Activated naive CD8-positive, alpha-beta T cell treated with anti-CD3 and anti-CD28 coated beads, Interleukin-2, amount 50 U/mL, for 16 hours (primary cell): ENCODE measurements around the gene HEATR5B.
"Not testable (repeated sequence)": the region's sequence is repeated elsewhere in the genome, so short reads cannot be mapped to it uniquely, and the experiment has no call there.

Experiments
- DNase-seq: peaks from one replicate; pipeline ENCODE4 v3.0.0-alpha.2; 2020; ENCODE audit warnings: low read depth, low spot score

Gene HEATR5B

DNA sequence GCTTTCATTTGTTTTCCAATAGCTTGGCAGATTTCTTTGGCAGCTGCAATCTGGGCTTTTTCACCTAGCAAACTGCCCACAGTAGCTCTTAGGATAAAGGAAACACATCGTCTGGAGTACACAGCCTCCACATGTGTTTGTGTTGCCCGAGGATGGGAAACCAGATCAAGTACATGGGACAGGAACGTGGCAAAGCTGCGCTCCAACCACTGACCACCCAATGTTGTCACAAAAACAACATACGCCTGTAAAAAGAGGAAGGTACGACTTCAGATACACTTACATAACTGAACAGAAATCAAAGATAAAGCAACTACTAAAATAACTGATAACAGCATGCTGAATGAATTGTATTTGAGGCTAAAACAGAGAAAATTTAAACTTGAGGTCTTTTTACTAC lies 15.5 kb downstream of the HEATR5B start:
- no peak for DNase-seq

DNA sequence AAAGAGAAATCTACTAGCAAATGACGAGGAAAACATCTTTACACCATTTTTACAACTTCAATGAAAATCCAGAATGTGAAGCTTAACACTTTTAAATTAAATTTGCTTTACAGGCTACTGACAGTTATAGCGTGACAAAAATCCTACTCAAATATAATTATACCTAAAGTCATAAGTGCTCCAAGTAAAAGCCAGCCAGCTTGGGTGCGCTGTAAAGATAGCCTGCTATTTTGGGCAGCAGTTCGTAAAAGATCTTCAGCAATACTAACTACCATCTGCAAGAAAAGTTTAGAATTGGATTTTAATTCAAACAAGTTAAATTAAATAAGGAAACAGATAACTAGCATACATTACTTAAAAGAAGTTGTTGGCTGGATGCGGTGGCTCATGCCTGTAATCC lies 22.4 kb downstream of the HEATR5B start:
- DNase-seq = no peak

DNA sequence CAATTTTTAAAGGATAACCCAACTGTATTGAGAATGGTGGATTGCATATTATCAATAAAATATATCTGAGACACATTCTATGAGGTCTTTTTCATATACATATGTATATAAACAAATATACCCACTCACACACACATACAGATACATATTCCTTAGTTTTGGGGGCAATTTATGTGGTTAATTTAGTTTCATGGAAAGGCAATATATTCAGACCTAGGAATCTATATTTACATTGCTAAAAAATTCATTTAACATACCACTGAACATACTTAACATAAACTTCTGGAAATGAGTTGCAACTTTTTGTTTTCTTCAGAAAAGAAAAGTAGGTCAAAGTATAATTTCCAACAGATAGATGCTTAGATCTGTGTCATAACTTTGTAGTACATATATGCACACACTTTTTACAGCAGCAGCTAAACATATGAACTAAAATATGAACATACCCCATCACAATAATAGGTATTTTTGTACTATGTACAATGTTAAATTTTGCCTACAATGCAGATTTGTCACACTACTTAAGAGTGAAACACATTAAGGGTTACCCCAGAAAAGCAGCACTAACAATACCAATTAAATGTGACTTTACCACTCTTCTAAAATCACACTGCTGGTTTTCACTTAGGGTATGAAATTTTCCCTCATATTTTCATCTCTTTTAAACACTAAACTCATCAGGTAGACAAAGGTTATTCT lies 23.0 kb downstream of the HEATR5B start:
- DNase-seq = no peak

DNA sequence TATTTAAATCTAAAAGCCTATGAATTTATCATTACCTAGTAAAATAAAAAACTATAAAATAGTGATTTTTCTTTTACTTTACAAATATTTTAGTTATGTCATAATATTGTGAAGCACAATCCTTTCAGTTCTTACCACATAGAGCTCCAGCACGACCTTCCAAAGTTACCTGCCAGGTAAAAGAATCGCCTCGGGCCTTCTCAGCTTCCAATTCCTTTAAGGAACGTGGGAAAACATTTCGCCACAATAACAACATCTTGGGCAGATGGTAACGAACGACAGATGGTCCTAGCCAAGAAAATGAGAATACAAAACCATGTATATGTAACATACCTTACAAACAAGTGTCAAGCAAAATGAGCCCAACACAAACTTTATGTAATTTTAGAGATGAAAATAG lies 23.7 kb downstream of the HEATR5B start:
- no peak for DNase-seq

DNA sequence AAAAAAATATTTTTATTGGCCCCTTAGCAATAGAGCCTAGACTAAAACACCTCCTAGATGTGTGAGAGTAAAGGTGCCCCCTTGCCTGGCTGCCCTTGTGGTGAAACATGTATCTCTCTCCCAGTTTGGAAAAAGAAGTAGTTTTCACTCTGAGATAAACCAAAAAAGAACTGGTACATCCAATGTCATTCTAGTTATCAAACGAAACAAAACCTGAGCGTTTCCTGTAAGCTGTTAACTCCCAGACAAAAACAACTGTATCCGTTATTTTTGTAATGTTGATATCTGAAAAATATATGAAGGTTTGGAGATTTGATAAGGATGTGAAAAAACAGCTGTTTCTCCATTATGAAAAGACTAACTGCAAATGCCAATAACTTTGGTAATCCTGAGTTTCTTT lies 24.3 kb downstream of the HEATR5B start:
- no peak for DNase-seq

DNA sequence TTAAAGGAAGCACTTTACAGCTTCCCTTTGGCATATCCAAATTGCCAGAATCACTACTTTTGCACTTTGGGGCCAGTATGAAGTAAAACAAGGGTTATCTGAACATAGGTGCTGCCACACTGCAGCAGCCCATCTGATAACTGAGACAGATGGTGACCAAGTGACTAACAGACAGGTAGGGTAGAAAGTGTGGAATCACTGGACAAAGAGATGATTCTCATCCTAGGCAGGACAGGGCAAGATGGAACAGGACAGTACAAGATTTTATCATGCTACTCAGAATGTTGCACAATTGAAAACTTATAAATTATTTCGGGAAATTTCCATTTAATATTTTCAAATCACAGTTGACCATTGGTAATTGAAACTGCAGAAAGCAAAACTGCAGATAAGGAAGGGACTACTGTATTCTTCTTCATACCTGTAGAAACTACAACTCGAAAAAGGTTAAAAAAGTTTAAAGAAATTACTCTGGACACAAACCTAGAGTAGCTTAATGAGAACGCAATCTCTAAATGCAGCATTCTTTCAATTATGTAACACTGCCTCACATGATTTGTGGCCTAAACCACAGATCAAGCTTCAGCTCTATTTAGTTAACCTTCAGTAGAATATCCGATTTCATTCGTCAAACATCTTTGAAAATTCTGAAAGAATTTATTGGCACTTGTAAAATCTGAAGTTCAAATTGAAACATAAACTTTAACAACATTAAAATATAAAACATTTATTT lies 31.4 kb downstream of the HEATR5B start:
- no peak for DNase-seq

DNA sequence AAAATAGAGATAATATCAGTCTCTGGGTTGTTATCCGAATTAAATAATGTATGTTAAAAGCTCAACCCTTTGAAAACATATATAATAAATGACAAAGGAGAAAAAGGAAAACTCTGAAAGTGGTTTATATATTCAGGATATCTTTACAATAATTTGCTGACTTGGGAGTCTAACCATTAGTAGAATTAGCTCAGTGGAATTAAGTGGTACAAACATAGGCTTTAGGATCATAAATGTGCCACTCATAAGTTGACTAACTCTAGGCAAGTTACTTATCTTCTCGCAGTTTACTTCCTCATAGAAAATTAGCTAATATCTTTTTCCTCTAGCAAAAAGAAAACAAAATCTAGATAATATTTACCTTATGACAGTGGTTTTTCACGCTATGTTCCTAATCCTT lies 44.6 kb downstream of the HEATR5B start:
- no peak for DNase-seq

DNA sequence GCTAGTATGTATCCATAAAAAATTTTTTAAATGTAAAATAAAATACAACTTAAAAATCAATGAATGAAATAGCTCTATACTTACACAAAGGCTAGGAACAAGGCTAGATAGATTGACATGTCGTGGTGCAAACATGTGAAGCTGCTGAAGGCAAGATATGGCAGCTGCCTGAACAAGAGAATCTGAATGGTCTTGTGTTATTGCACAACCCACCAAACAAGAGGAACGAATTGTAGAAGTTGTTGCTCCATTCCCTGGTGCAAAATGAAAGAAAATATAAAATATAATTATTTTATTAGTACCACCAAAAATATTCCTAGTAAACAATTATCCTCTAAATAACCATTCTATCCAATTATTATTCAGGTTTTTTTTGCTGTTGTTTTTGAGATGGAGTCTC lies 46.4 kb downstream of the HEATR5B start:
- DNase-seq = no peak

DNA sequence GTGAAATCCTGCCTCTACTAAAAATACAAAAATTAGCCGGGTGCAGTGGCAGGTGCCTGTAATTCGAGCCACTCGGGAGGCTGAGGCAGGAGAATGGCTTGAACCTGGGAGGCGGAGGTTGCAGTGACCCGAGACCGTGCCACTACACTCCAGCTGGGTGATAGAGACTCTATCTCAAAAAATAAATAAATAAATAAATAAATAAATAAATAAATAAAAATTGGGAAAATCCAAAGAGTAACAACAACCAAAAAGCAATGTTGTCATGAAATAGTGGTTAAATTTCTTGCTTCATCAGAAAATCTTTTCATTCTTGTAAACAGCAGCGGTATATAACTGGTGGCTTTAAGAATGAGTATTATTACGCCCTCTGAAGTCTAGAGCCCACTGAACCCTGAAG lies 54.4 kb downstream of the HEATR5B start:
- no peak for DNase-seq

DNA sequence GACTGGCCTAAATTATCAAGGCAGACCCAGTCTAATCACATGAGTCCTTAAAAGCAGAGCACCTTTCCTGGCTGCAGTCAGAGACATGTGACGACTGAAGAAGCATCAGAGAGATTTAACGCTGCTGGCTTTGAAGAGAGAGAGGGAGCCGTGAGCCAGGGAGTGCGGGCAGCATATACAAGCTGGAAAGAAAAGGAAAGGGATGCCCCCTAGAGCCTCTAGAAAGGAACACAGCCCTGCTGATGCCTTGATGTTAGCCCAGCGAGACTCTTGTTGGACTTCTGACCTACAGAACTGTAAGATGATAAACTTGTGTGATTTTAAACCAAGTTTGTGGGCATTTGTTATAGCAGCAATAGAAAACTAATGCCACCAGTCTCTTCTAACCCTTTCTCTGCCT lies 58.1 kb downstream of the HEATR5B start:
- no peak for DNase-seq

DNA sequence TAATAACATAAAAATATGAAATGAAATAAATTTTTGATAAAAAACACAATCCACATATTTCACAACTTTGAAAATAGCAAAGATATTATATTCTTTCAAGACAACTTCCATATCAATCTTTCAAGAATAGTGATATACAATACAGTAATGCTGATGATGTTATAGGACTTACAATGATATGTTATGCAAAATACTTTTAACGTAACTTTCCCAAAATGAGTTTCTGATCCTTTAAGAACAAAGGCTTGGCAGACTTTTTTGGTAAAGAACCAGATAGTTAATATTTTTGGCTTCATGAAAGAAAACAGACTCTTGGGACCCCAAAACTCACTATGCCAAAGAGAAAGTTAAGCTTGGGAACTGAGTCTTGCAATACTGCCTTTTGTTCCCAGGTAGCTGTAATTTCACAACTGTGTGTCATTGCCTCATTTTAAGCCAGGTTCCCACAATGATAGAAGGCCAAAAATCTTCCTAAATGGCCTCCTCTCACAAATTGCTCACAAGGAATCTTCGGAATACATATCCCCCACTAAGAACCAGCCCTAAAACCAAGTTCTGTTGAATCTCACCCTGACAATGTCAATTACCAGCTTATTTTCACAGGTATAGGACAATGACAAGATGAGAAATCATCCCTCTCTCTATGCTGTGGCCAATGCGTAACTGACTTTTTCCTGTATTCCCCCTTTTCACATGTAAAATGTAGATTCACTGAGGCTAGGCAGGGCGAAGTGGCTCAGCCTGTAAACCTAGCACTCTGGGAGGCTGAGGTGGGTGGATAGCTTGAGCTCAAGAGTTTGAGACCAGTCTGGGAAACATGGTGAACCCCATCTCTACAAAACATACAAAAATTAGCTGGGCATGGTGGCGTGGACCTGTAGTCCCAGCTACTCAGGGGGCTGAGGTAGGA lies 63.0 kb downstream of the HEATR5B start:
- no peak for DNase-seq

DNA sequence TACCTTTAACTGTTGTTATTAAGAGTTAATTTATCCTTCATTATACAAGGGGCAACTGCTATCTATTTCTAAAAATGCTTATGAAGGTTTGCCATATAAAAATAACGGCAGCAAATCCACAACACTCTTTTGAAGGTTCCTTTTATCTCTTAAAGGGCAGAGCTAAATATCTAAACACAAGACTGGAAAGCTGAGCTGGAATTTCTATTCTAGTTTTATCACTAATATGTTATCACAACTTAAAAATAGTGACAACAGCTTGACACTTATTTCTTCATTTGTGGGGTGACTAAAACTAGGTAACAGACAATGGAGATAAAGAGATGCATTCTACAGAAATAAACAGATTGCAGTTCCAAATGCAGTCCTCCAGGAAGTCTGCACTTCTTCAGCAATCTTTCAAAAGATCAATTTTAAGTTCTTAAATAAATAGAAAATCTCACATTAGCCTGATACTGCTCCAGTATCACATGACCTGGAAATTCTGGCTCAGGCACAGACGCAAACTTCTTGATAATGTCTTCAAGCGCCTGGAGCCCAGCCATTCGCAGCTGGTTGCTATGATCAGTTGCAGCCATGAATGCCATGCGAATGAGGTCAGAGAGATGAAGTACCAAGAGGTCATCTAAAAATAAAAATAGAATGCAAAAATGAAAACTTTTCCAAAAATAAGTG lies 63.8 kb downstream of the HEATR5B start:
- DNase-seq = no peak

DNA sequence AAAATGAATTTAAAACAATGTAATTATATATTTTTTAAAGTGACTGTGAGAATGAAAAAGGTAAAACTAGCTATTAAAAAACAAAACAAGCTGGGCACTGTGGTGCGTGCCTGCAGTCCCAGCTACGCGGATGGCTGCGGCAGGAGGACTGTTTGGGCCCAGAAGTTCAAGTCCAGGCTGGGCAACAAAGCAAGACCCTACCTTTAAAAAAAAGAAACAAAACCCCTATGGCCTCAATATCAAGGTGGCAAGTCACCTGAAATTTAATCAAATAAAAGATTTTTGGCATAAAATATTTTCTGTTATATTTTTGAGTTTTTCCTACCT lies 70.9 kb downstream of the HEATR5B start:
- no peak for DNase-seq

DNA sequence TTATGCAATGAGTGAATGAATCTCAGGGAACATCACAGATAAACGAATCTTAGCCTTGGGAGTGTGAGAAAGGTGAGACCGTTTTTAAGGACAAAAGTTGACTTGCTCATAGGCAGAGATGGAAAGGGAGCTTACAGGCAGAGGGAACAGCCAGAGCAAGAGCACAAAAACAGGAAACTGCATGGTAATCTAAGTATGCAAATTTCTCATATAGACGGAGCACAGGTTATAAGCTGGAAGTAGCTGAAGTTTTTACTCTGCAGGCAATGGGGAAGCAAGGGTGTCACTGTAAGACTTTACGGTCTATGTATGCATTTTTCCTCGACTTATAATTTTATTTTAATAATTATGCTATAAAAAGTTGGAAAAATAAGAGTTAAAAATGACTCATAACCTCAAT lies 73.0 kb downstream of the HEATR5B start:
- no peak for DNase-seq

DNA sequence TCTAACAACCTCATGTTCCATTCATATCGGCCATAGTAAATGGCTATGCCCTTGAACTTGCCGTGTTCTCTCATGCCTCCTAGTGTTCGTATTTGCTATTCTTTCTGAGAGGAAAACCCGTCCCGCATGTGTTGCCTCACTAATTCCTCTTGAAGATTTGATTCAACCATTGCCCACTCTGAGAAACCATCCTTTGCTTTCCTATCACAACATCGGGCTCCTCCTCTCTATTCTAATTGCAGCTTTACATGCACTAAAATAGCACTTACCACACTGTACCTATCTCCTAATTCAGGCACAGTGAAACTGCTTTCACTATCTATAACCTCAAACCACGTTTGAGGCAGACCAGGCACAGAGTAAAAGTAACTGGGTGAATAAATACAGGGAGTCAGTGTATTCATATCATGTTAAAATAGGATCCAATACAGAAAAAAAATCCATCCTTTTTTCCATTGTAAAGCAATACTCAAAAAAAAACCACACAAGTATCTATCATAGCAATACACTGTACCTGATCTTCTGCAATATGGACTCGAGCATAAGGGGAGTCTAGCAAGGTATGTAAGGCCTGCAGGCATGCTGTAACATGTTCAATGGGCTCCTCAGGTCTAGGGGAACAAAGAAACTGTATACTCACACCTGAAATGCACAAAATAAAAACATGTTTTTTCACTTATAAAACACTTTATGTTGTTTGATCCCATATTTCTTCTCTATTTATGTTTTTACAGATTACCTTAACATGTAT lies 78.9 kb downstream of the HEATR5B start:
- no peak for DNase-seq

DNA sequence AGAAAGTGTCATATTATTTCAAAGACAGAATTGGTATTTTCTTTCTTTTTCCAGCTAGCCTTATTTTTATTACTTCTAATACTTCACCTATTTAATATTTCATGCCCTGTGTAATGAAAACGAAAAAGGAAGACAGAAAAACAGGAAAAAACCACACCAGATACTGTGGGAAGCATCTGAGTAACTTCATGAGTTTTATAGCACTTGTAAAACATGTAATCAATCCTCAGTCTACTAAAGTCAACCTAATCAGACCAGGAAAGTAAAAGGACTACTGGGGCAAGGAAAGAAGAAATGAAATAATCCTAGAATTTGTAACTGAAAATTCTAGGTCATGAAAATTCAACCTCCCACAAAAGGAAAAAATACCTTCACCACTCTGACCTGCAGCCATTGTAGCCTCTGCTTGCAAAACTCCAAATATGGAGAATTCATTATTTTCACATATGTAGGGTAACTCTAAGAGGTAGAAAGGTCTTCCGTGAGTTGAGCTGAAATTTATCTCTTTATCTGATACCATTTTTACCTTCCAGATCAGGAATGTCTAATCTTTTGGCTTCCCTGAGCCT lies 83.1 kb downstream of the HEATR5B start:
- no peak for DNase-seq

DNA sequence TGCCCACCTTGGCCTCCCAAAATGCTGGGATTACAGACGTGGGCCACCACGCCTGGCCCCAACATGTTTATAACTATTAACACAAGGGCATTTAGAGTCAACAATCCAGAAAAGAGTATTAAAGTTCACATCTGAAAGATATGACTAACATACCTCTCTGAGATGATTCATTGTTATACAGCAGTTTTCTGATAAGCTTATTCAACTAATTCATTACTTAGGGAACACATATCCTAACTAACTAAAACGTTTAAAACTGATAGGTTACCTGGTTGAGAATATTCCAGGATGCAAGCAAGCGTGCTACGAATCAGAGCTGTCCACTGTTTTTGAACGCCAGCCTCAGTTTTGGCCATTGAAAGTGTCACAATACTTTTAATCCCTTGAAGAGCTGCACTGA lies 83.9 kb downstream of the HEATR5B start:
- no peak for DNase-seq

DNA sequence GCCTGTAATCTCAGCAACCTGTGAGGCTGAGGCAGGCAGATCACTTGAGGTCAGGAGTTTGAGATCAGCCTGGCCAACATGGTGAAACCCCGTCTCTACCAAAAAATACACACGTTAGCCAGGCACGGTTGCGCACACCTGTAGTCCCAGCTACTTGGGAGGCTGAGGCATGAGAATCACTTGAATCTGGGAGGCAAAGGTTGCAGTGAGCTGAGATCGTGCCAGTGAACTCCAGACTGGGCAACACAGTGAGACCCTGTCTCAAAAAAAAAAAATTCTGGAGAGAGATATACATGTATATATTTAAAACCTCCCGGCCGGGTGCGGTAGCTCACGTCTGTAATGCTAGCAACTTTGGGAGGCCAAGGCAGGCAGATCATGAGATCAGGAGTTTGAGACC lies 84.8 kb downstream of the HEATR5B start:
- not testable (repeated sequence) for DNase-seq

DNA sequence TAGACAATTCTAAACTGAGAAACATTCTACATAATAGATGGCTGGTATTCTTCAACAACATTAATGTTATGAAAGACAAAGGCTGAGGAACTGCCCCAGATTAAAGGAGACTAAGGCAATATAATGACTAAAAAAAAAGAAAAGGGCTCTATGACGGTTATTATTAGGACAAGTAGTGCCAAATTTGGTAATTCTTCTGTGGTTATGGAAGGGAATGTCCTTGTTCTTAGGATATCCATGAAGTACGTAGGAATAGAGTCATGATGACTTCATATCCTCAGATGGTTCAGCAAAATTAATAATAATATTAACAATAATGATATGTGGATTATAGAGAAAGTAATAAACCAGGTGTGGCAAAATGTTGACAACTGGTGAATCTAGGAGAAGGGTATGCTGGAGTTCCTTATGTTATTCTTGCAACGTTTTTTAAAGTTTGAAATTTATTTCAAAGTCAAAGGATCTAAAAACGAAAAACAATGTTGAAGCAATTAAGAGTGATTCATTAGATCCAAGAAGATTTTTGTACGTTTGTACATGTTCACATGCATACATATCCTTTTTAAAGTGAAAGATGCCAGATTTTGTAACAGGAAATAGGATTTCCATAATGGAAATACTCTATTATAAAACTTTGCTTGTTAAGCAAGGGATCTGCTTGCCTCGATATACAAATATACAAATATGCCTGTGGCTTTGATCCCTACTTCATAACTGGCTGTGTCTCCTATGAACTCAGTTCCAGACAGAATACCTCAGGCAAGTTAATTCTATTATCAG lies 90.1 kb downstream of the HEATR5B start:
- no peak for DNase-seq

DNA sequence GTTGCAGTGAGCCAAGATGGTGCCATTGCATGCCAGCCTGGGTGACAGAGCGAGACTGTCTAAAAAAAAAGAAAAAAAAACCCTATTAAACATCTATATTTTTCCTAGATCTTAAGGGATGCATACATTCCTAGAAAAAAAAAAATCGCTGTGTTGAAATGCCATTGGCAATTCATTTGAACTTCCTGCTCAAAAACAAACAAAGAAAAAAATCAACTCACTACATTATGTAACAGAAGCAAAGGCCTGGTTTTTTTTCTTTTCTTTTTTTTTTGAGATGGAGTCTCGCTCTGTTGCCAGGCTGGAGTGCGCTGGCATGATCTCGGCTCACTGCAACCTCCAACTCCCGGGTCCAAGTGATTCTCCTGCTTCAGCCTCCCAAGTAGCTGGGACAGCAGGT lies 96.2 kb downstream of the HEATR5B start:
- no peak for DNase-seq
